NK-92 (cell line): ENCODE measurements around the gene APCDD1L.

Source experiments
- DNase-seq: peaks from one replicate; lab custom pipeline; 2025; ENCODE audit not compliant: unreplicated experiment; lab: John Stamatoyannopoulos, UW

Gene APCDD1L

GRCh38 chr20:58492795-58493524 lies 22.2 kb downstream of the APCDD1L start:
- no peak for DNase-seq

DNA sequence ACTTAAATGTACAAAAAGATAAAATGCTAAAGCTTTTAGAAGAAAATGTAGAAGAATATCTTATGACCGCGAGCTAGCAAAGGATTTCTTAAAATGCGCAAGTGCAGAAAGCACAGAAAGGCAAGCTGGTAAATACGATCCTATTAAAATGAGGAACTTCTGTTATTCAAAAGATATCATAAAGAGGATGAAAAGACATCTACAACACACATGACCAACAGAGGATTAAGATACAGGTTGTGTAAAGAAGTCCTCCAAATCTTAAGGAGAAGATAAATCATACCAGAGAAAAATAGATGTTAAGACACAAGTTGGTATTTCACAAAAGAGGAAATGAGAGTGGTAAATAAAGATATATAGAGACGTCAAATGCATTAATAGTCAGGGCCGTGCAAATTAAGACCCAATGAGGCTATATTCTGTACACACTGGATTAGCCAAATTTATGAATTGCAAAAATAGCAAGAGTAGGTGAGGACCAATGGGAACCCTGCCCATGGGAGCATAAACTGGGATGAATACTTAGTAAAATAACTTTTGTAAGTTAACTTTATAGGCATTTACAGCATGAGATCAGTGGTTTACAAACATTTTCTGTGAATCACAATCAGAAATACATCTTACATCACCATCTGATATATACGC lies 23.0 kb downstream of the APCDD1L start:
- DNase-seq, result no peak

GRCh38 chr20:58486207-58486606 lies 29.0 kb downstream of the APCDD1L start:
- no peak for DNase-seq

- DNase-seq, result no peak
These were observed 29.8 kb downstream of the APCDD1L start for GRCh38 chr20:58485393-58485792.

- DNase-seq, result no peak
These were observed 31.7 kb downstream of the APCDD1L start for GRCh38 chr20:58483470-58483869.

DNA sequence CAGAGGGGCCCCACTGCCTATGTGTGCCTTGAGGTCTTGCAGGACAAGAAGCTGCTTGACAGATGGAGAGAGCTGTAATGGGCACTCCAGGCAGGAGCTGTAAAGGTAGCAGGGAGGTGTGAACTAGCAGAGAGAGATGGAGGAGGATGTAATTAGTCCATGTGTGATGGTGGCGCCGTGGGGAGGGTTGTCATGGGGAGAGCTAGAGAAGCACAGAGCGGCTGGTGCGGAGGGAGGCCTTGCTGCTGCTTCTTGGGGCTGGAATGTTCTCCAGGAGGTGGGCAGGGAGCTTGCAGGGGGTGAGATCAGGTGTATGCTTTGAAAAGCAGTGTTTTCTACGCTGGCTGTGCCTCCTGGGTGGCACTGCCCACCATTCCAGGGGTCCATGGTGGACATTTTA lies 32.1 kb downstream of the APCDD1L start:
- no peak for DNase-seq

DNA sequence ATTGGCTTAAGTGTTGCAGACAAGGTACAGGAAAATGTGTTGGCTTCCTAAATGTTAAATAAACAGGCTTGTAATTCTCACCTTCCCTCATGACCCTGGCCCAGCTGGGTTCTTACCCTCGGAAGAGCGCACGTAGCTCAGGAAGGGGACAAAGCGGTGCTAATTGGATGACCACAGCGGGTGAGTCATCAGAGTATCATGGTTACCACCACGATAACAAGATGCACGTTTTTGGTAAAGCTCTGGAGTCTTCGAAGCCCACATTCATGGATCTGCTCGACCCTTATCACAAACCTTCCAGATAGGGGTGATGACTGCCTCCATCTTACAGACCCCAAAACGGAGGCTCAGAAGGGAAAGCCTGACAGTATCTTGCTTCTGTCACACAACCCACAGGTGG lies 32.8 kb downstream of the APCDD1L start:
- DNase-seq, result no peak

GRCh38 chr20:58481481-58482021 lies 33.6 kb downstream of the APCDD1L start:
- DNase-seq, result no peak

DNA sequence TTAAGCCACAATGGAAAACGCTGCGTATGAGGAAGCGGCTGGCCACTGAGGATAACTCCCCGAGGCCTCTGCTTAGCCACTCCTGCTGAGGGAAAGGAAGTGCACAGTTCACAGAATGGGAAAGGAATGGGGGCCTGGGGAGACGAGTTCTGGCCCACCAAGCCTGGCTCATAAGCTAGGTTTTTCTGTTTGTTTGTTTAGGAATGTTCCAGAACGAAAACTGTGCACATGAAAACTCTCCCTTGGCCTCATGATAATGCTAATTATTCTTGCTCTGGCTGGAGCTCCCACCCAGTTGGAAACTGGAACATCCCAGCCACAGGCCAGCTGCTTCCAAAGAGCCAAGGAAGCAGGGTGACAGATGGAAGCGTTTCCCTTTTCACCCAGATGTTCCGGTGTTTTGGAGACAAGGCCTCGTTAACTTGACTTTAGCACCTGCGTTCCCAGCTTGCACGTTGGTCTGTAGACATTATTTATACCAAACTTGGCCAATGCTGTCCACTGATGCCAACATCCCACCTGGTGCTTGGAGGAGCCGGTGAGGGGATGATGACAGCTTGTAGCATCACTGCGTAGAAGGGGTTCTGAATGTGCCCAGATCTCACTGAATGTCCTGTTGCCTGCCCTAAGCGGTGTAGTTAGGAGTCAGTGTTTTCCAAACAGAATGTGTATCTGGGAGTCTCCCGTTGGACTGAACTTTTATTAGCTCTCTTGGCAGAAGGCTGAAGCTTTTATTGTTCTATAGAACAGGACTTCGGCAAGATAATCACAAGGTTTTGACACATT lies 34.5 kb downstream of the APCDD1L start:
- DNase-seq, result no peak

- DNase-seq, result no peak
These were observed 35.3 kb downstream of the APCDD1L start for GRCh38 chr20:58479726-58480440.

GRCh38 chr20:58478141-58478805 lies 36.9 kb downstream of the APCDD1L start:
- no peak for DNase-seq

DNA sequence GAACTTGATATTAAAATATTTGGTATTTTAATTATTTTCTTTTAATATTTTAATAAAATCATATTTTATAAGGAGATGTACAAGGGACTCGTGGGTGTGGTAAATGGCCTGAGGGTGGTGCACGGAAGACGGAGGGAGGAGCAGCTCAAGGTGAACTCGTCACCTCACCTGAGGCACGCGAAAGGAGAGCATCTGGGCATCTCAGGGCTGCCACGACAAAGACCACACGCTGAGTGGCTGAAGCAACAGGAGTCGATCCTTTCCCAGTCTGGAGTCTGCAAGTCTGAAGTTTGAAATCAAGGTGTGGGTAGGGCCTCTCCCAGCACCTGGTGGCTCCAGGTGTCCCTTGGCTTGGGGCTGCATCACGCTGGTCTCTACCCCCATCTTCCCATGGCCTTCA lies 39.7 kb downstream of the APCDD1L start:
- DNase-seq, result no peak

DNA sequence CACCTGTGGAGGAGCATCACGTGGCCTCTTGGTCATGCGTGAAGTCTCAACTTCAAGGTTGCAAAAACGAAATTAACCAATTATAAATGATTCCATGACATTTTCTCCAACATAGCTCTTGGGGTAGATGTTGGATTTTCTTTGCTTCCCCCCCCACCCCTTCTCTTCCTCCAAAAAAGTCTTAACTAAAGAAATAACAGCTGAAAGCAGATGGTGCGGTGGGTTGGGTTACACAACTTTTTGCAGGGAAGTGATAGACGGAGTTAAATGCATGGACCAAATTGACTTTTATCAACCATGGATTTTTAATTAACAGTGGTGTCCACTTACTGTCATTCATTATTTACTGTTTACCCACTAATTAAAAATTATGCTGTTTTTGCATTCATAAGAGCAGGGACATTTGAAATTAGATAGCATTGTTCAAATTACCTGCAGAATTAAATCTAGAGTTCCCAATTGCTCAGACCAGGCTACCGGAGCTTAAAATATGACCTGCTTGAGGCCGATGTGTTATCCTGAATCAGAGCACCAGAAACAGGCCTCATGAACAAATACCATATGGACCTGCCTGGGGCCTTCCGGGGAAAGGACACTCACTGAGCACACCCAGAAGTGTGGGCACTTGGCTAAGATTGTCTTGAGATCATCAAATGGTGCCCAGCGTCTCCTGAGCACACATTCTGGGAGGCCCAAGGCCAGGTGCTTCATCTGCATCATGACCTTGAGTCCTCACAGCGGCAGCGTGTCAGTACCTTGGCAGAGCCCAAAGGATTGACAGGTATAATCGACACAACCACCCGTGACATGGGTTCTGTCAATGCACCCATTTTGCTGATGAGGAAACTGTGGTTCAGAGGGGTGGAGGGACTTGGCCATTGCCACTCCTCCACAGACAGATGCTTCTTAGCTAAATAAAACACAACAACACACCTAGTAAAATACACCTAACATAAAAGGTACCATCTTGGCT lies 41.5 kb downstream of the APCDD1L start:
- DNase-seq, result no peak

GRCh38 chr20:58472273-58473018 lies 42.8 kb downstream of the APCDD1L start:
- no peak for DNase-seq

DNA sequence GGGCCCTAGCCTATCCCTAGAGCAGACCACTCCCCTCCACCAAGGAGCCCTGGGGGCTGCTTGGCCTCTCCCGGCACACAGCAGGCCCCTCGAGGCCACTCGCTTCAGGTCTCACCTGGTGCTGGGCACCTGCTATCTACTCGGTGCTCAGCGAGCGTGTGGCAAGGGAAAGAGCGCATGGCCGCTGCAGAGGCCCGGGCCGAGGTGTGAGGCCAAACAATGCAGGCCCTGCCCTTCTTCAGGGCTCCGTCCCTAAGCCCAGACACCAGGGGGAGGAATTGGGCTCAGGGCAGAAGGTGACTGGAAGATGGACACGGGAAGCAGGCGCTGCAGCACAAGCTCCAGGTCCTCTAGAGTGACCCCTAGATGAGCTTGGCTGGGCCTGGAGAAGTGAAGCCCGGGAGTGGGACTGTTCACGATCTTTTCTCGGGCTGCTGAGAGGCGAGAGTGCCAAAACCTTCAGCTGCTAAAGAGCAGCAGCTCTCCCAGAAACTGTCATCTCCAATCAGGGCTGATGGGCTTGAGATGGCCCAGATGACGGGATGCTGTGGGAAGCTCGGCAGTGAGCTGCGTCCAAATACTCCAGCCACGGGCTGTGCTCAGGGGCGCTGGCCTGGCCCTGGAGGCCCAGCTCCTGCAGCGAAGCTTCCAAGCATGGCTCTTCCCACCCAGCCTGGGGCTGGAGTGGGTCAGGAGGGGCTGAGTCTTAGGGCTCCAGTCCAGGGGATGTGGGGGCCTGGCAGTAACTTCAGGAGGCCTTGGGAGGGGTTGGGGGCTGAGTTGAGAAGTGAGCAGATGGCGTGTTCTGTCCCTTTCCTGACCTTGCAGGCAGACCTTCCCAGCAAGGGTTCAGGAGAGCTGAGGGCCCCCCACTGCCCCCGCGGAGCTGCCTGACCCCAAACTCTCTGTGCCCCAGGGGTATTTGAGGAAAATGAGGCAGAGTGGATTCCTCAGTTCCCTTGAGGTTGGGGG lies 43.7 kb downstream of the APCDD1L start:
- DNase-seq, result no peak

GRCh38 chr20:58470336-58471192 lies 44.6 kb downstream of the APCDD1L start:
- DNase-seq, result no peak

- DNase-seq, result no peak
These were observed 45.6 kb downstream of the APCDD1L start for GRCh38 chr20:58469616-58470015.
